ENCODE data around the gene HS6ST3. TPM values are rescaled to one million over a fixed set of nuclear protein-coding genes. Genes with fewer than 3 reads are reported as not detected.

HS6ST3 gene
- total RNA-seq, 1 donor from 2014 or later = 3.0 TPM

- no peak for TF ChIP-seq CTCF (IDR thresholded peaks at IDR 0.05)
- peak overlapping the region; percentile 30 to 68 for H3K27ac ChIP-seq
- intact Hi-C loops (cut with DNase I) = no loop called here
These were observed 692.3 kb downstream of the HS6ST3 start for GRCh38 chr13:96782186-96782585.

GRCh38 chr13:96783057-96783456 lies 693.1 kb downstream of the HS6ST3 start:
- H3K27me3 ChIP-seq = no peaks in the 10 kb centered on the region
- H3K4me3 ChIP-seq = no peak overlapping the region
- DNase-seq (ENCODE audit: low spot score in 2 of 2) = no peak
- no peaks in the 10 kb centered on the region for H3K36me3 ChIP-seq
- peaks cover 9 to 22% of the 10 kb centered on the region in 2 donors for H3K4me1 ChIP-seq
- H3K9me3 ChIP-seq = peaks cover 0 to 10% of the 10 kb centered on the region in 2 donors
- intact Hi-C loops (cut with DNase I) = no loop called here
- H3K27ac ChIP-seq = peak overlapping the region in 1 of 2 donors; percentile 68
- no peak for TF ChIP-seq CTCF (IDR thresholded peaks at IDR 0.05)

More at GRCh38 chr13:96782186-96782585, 692.3 kb downstream of the HS6ST3 start:
- Histone ChIP-seq H3K9me3 (peaks cover 0 to 10% of the 10 kb centered on the region in 2 donors), H3K4me3 (no peak overlapping the region), H3K27me3 (no peaks in the 10 kb centered on the region), H3K4me1 (peaks cover 9 to 22% of the 10 kb centered on the region in 2 donors), H3K36me3 (no peaks in the 10 kb centered on the region)
- DNase-seq (ENCODE audit: low spot score in 2 of 2) = no peak

GRCh38 chr13:96783511-96783910 lies 693.6 kb downstream of the HS6ST3 start:
- peaks cover 9 to 22% of the 10 kb centered on the region in 2 donors for H3K4me1 ChIP-seq
- intact Hi-C loops (cut with DNase I) = no loop called here

GRCh38 chr13:96785986-96786385 lies 696.1 kb downstream of the HS6ST3 start:
- intact Hi-C loops (cut with DNase I) = no loop called here
- Histone ChIP-seq H3K4me3 (no peak overlapping the region), H3K9me3 (no peaks in the 10 kb centered on the region), H3K27ac (no peak overlapping the region), H3K27me3 (no peaks in the 10 kb centered on the region), H3K4me1 (peaks cover 3 to 12% of the 10 kb centered on the region in 2 donors), H3K36me3 (no peaks in the 10 kb centered on the region)
- no peak for TF ChIP-seq CTCF (IDR thresholded peaks at IDR 0.05)
- DNase-seq (ENCODE audit: low spot score in 2 of 2) = no peak

More at GRCh38 chr13:96783511-96783910, 693.6 kb downstream of the HS6ST3 start:
- H3K9me3 ChIP-seq = peaks cover 0 to 5% of the 10 kb centered on the region in 2 donors
- DNase-seq (ENCODE audit: low spot score in 2 of 2) = no peak
- H3K36me3 ChIP-seq = no peaks in the 10 kb centered on the region
- H3K27ac ChIP-seq = peak overlapping the region in 1 of 2 donors; percentile 68
- H3K4me3 ChIP-seq = no peak overlapping the region
- TF ChIP-seq CTCF (IDR thresholded peaks at IDR 0.05) = no peak
- no peaks in the 10 kb centered on the region for H3K27me3 ChIP-seq

GRCh38 chr13:96792188-96792587 lies 702.3 kb downstream of the HS6ST3 start:
- Histone ChIP-seq H3K4me3 (no peak overlapping the region), H3K27ac (no peak overlapping the region), H3K27me3 (no peaks in the 10 kb centered on the region), H3K4me1 (no peaks in the 10 kb centered on the region), H3K36me3 (no peaks in the 10 kb centered on the region), H3K9me3 (no peaks in the 10 kb centered on the region)
- no peak for DNase-seq (ENCODE audit: low spot score in 2 of 2)
- intact Hi-C loops (cut with DNase I) = no loop called here
- no peak for TF ChIP-seq CTCF (IDR thresholded peaks at IDR 0.05)
